Astrocyte (in vitro differentiated cells and primary cell): ENCODE results near the gene ATL1. TPM values are rescaled to one million over a fixed set of nuclear protein-coding genes. Genes with fewer than 3 reads are reported as not detected.

ENCODE experiments used
- DNase-seq: peaks from one replicate; pipeline ENCODE4 v3.0.0-alpha.2; 2010; ENCODE audit warnings: low read depth
- FAIRE-seq: peaks from 2 replicates; lab custom pipeline; 2011; peaks lifted over from hg19 to GRCh38; lab: Jason Lieb, UNC
- H2AFZ ChIP-seq: 2 replicates; pipeline ENCODE4 v1.6.0; 2012; ENCODE audit warnings: low read depth, low read length, inconsistent platforms
- H3K27ac ChIP-seq: 2 replicates; pipeline ENCODE4 v1.5.1; 2011; ENCODE audit warnings: low read depth, low read length, inconsistent platforms
- H3K27me3 ChIP-seq: 2 replicates; pipeline ENCODE4 v1.6.0; 2011; ENCODE audit warnings: low read length, inconsistent platforms; ENCODE audit not compliant: insufficient read depth
- H3K36me3 ChIP-seq: 2 replicates; pipeline ENCODE4 v1.5.1; 2011; ENCODE audit warnings: low read length, inconsistent platforms; ENCODE audit not compliant: insufficient read depth
- H3K4me1 ChIP-seq: 2 replicates; pipeline ENCODE4 v1.5.1; 2011; ENCODE audit warnings: low read length, inconsistent platforms; ENCODE audit not compliant: insufficient read depth
- H3K4me2 ChIP-seq: 2 replicates; pipeline ENCODE4 v1.6.0; 2012; ENCODE audit warnings: low read length, inconsistent platforms
- H3K4me3 ChIP-seq: 2 replicates; pipeline ENCODE4 v1.5.1; 2011; ENCODE audit warnings: low read depth, mild to moderate bottlenecking, low read length, inconsistent platforms; ENCODE audit not compliant: insufficient read depth
- H3K79me2 ChIP-seq: 2 replicates; pipeline ENCODE4 v1.6.0; 2012; ENCODE audit warnings: mild to moderate bottlenecking, low read length, inconsistent platforms; ENCODE audit not compliant: insufficient read depth
- H3K9ac ChIP-seq: 2 replicates; pipeline ENCODE4 v1.6.0; 2012; ENCODE audit warnings: mild to moderate bottlenecking, low read length, inconsistent platforms
- H3K9me3 ChIP-seq: 2 replicates; pipeline ENCODE4 v1.5.1; 2012; ENCODE audit warnings: low read depth, mild to moderate bottlenecking, low read length, inconsistent platforms; ENCODE audit not compliant: insufficient read depth
- H4K20me1 ChIP-seq: 2 replicates; pipeline ENCODE4 v1.6.0; 2012; ENCODE audit warnings: low read length, inconsistent platforms; ENCODE audit not compliant: insufficient read depth
- H3K27ac Mint-ChIP-seq: one replicate; pipeline ENCODE4 v1.8.0; 2021; ENCODE audit warnings: mild to moderate bottlenecking, mixed read lengths; ENCODE audit not compliant: unreplicated experiment
- H3K27me3 Mint-ChIP-seq: one replicate; pipeline ENCODE4 v1.8.0; 2021; ENCODE audit warnings: low read depth, mixed read lengths; ENCODE audit not compliant: unreplicated experiment
- H3K36me3 Mint-ChIP-seq: one replicate; pipeline ENCODE4 v1.8.0; 2021; ENCODE audit warnings: low read depth, mixed read lengths; ENCODE audit not compliant: unreplicated experiment
- H3K4me1 Mint-ChIP-seq: one replicate; pipeline ENCODE4 v1.8.0; 2021; ENCODE audit warnings: low read depth, mixed read lengths; ENCODE audit not compliant: unreplicated experiment
- H3K4me3 Mint-ChIP-seq: one replicate; pipeline ENCODE4 v1.8.0; 2021; ENCODE audit warnings: mild to moderate bottlenecking, moderate library complexity, mixed read lengths; ENCODE audit not compliant: unreplicated experiment
- H3K9me3 Mint-ChIP-seq: one replicate; pipeline ENCODE4 v1.8.0; 2021; ENCODE audit warnings: mild to moderate bottlenecking, mixed read lengths; ENCODE audit not compliant: unreplicated experiment
- EZH2 ChIP-seq: IDR thresholded peaks from 2 replicates; pipeline ENCODE4 v1.6.1; 2012; ENCODE audit warnings: mild to moderate bottlenecking, low read length, inconsistent platforms; ENCODE audit not compliant: insufficient read depth
- total RNA-seq: library from RNA; stranded (reverse); gene quantifications from 2 replicates; pipeline ENCODE4 v1.2.1, GENCODE V29; 2021
- TF ChIP-seq, protein P1 (sequence below): IDR thresholded peaks from 2 replicates; pipeline ENCODE4 v1.5.1; 2011; ENCODE audit warnings: low read depth, mild to moderate bottlenecking, inconsistent platforms, low read length, moderate library complexity; ENCODE audit not compliant: insufficient read depth

ATL1 gene
- total RNA-seq, 1 donor from 2014 or later: 15.8 TPM

DNA sequence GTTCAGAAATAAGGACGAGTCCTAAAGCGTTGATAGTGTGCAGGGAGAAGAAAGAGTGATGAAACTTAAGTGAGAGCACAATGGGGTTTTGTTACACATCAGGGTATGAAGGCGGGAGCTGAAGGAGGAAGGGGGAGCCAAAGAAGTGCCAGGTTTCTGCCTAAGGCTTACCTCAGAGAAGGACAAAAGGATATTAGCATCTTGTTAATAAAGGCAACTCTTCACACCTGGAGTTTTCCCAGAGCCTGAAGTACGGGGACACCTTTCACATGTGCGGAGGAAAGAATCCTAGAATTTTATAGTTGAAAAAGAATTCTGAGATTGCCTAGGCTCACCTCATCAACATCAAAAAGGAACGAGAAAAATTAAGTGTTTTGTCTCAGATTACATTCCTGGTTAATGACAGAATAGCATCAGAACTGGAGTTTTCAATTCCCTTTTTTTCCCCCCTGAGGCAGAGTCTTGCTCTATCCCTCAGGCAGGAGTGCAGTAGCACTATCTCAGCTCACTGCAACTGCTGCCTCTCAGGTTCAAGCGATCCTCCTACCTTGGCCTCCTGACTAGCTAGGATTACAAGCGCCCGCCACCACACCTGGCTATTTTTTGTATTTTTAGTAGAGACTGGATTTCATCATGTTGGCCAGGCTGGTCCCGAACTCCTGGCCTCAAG, 110.4 kb downstream of the ATL1 start:
- Histone ChIP-seq H4K20me1 (peaks cover 15% of the 10 kb centered on the region), H3K27me3 (no peaks in the 10 kb centered on the region), H3K9me3 (no peaks in the 10 kb centered on the region), H3K4me2 (peak overlapping the region; percentile 24), H3K4me1 (peaks cover 9% of the 10 kb centered on the region), H2AFZ (no peak overlapping the region), H3K79me2 (peaks cover 27% of the 10 kb centered on the region), H3K27ac (no peak overlapping the region), H3K4me3 (no peak overlapping the region), H3K36me3 (no peaks in the 10 kb centered on the region), H3K9ac (no peak overlapping the region)
- FAIRE-seq (no peak), DNase-seq (no peak)
- TF ChIP-seq, protein P1, sequence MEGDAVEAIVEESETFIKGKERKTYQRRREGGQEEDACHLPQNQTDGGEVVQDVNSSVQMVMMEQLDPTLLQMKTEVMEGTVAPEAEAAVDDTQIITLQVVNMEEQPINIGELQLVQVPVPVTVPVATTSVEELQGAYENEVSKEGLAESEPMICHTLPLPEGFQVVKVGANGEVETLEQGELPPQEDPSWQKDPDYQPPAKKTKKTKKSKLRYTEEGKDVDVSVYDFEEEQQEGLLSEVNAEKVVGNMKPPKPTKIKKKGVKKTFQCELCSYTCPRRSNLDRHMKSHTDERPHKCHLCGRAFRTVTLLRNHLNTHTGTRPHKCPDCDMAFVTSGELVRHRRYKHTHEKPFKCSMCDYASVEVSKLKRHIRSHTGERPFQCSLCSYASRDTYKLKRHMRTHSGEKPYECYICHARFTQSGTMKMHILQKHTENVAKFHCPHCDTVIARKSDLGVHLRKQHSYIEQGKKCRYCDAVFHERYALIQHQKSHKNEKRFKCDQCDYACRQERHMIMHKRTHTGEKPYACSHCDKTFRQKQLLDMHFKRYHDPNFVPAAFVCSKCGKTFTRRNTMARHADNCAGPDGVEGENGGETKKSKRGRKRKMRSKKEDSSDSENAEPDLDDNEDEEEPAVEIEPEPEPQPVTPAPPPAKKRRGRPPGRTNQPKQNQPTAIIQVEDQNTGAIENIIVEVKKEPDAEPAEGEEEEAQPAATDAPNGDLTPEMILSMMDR: no peak
- no peak for TF ChIP-seq EZH2
- Mint-ChIP-seq H3K9me3 (no peaks in the 10 kb centered on the region), H3K4me1 (peaks cover 6% of the 10 kb centered on the region), H3K4me3 (no peak overlapping the region), H3K27me3 (no peaks in the 10 kb centered on the region), H3K36me3 (no peaks in the 10 kb centered on the region), H3K27ac (no peak overlapping the region)

DNA sequence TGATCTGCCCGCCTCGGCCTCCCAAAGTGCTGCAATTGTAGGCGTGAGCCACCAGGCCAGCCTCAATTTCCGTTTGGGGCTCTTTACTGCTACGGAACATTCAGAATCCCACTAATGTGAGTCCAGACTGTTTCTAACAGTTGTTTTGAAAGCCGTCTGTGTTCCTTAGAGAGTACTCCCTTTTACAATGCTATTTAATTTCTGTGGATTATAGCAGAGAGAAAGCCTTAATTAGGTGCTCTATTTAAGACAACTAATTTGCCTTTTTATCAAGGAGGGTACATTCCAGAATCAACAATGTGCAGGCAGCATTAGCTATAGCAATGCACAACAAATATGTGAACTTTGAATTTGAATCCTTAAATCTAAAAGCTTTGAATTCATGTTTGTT, 110.9 kb downstream of the ATL1 start:
- peaks cover 10% of the 10 kb centered on the region for H3K4me1 Mint-ChIP-seq
- H3K9me3 Mint-ChIP-seq: no peaks in the 10 kb centered on the region
- H3K27ac Mint-ChIP-seq: no peak overlapping the region
- H3K27ac ChIP-seq: no peak overlapping the region
- H3K9ac ChIP-seq: no peak overlapping the region
- H4K20me1 ChIP-seq: peaks cover 15% of the 10 kb centered on the region
- no peak overlapping the region for H3K4me2 ChIP-seq
- FAIRE-seq (no peak), DNase-seq (no peak)
- no peaks in the 10 kb centered on the region for H3K36me3 Mint-ChIP-seq
- no peak overlapping the region for H3K4me3 Mint-ChIP-seq
- H3K27me3 ChIP-seq: no peaks in the 10 kb centered on the region
- H3K4me1 ChIP-seq: peaks cover 13% of the 10 kb centered on the region
- TF ChIP-seq, protein P1: no peak
- H3K36me3 ChIP-seq: no peaks in the 10 kb centered on the region
- H3K4me3 ChIP-seq: no peak overlapping the region
- H3K9me3 ChIP-seq: no peaks in the 10 kb centered on the region
- peaks cover 22% of the 10 kb centered on the region for H3K79me2 ChIP-seq
- H2AFZ ChIP-seq: no peak overlapping the region
- no peaks in the 10 kb centered on the region for H3K27me3 Mint-ChIP-seq

DNA sequence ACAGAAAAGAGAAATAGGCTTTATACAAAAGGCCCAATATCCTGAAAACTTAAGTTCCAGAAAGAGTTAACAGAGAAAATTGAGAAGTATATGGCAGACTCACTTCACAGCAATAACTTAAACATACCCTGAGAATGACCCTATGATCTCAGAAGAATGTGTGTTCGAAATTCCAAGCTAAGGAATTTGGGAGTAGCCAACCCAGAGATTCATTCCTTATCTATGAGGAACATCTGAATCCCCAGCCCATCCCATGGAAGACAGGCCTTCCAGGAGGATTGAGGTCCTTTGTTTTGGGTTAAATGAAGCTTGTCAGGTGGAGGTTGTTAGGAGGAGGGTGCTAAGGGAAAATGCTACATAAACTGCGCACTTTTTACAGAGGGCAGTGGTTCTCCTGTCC, 115.7 kb downstream of the ATL1 start:
- Mint-ChIP-seq H3K27me3 (no peaks in the 10 kb centered on the region), H3K36me3 (no peaks in the 10 kb centered on the region), H3K27ac (peak overlapping the region; percentile 83), H3K4me1 (peaks cover 29% of the 10 kb centered on the region), H3K9me3 (peaks cover under 1% of the 10 kb centered on the region), H3K4me3 (no peak overlapping the region)
- DNase-seq (peak; percentile 29), FAIRE-seq (peak; percentile 75)
- TF ChIP-seq, protein P1: no peak
- no peak for TF ChIP-seq EZH2
- Histone ChIP-seq H3K9ac (no peak overlapping the region), H3K36me3 (no peaks in the 10 kb centered on the region), H3K4me1 (peaks cover 24% of the 10 kb centered on the region), H4K20me1 (no peaks in the 10 kb centered on the region), H3K79me2 (no peaks in the 10 kb centered on the region), H3K9me3 (no peaks in the 10 kb centered on the region), H3K4me3 (no peak overlapping the region), H2AFZ (no peak overlapping the region), H3K4me2 (peak overlapping the region; percentile 58), H3K27ac (peak overlapping the region; percentile 4), H3K27me3 (no peaks in the 10 kb centered on the region)
